Astrocyte of the spinal cord (primary cell): ENCODE data around the gene ASIP.

ENCODE experiments used
- DNase-seq: peaks from one replicate; pipeline ENCODE4 v3.0.0; 2011; ENCODE audit warnings: low read depth, low spot score
- H3K4me3 ChIP-seq: 2 replicates; pipeline ENCODE4 v1.5.1; 2011; ENCODE audit warnings: low read depth, mild to moderate bottlenecking, low read length, moderate library complexity
- CTCF ChIP-seq: IDR thresholded peaks from 2 replicates; pipeline ENCODE4 v1.5.1; 2012; ENCODE audit warnings: low read depth, mild to moderate bottlenecking, low read length, inconsistent platforms
- in situ Hi-C: cut with HindIII; loops from 2 replicates; pipeline ENCODE4 v1.10.0; 2017; ENCODE audit warnings: low sequenced_read_pairs

Gene ASIP

GRCh38 chr20:34312544-34313217 is 71.5 kb downstream of the ASIP start:
- TF ChIP-seq CTCF, result peak; percentile 100
- in situ Hi-C loops, result no loop called here
- peak; percentile 81 for DNase-seq
- peak overlapping the region; percentile 18 for H3K4me3 ChIP-seq

GRCh38 chr20:34315236-34315635 is 74.0 kb downstream of the ASIP start:
- in situ Hi-C loops, result no loop called here
- no peak overlapping the region for H3K4me3 ChIP-seq
- TF ChIP-seq CTCF, result no peak
- DNase-seq, result no peak

GRCh38 chr20:34316196-34316814 is 75.1 kb downstream of the ASIP start:
- DNase-seq, result peak; percentile 19
- H3K4me3 ChIP-seq, result no peak overlapping the region
- in situ Hi-C loops, result no loop called here
- TF ChIP-seq CTCF, result no peak
